ENCODE measurements around the gene MAST2.

DNA sequence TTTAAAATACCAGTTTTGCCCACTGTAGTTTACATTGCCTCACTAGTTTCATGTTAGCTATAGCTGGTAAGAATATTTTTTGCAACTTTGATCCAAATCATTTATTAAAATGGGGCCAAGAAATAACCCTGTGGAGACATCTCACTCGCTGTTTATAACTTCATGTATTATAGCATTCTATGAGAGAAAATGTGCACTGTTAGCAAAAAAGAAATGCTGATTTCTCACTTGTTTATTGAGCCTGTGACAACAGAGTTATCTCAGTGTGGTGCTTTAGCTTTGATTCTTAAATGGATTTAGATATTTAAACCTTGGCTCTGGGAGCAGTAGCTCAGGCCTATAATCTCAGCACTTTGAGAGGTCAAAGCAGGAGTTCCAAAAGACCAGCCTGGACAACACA lies 201.1 kb downstream of the MAST2 start:
- no peak for TF ChIP-seq EZH2phosphoT487 (IDR thresholded peaks at IDR 0.05; ENCODE audit: low read length)
- TF ChIP-seq, protein P1, sequence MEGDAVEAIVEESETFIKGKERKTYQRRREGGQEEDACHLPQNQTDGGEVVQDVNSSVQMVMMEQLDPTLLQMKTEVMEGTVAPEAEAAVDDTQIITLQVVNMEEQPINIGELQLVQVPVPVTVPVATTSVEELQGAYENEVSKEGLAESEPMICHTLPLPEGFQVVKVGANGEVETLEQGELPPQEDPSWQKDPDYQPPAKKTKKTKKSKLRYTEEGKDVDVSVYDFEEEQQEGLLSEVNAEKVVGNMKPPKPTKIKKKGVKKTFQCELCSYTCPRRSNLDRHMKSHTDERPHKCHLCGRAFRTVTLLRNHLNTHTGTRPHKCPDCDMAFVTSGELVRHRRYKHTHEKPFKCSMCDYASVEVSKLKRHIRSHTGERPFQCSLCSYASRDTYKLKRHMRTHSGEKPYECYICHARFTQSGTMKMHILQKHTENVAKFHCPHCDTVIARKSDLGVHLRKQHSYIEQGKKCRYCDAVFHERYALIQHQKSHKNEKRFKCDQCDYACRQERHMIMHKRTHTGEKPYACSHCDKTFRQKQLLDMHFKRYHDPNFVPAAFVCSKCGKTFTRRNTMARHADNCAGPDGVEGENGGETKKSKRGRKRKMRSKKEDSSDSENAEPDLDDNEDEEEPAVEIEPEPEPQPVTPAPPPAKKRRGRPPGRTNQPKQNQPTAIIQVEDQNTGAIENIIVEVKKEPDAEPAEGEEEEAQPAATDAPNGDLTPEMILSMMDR (IDR thresholded peaks at IDR 0.05; ENCODE audit: low read length), result no peak
- no peak for TF ChIP-seq EZH2 (optimal IDR thresholded peaks at IDR 0.05; ENCODE audit: low read depth, low read length)
